Brain microvascular endothelial cell (primary cell): ENCODE results near the gene SPRED2.

ENCODE experiments used
- DNase-seq: peaks from one replicate; pipeline ENCODE4 v3.0.0-alpha.2; 2020
- H3K27ac ChIP-seq: fragments of 250-450 bp; sonication (Bioruptor Pico); 2 replicates; pipeline ENCODE4 v1.5.1; 2020; ENCODE audit warnings: mild to moderate bottlenecking, moderate library complexity
- H3K27me3 ChIP-seq: fragments of 250-450 bp; sonication (Bioruptor Pico); replicated peaks from 2 replicates; pipeline ENCODE4 v1.5.1; 2020; ENCODE audit warnings: mild to moderate bottlenecking
- H3K36me3 ChIP-seq: fragments of 250-450 bp; sonication (Bioruptor Pico); replicated peaks from 2 replicates; pipeline ENCODE4 v1.5.1; 2020; ENCODE audit warnings: mild to moderate bottlenecking
- H3K4me3 ChIP-seq: 2 replicates; pipeline ENCODE4 v1.5.1; 2011; ENCODE audit warnings: low read depth, mild to moderate bottlenecking, control low read depth, low read length, moderate library complexity
- in situ Hi-C: cut with HindIII; loops from 2 replicates; pipeline ENCODE4 v1.10.0; 2017; ENCODE audit warnings: low sequenced_read_pairs, low pct_ligation_motif_present
- TF ChIP-seq, protein P1 (sequence below): IDR thresholded peaks from 2 replicates; pipeline ENCODE4 v1.5.1; 2011; ENCODE audit warnings: low read depth, mild to moderate bottlenecking, moderate library complexity, low read length, control low read depth, inconsistent platforms; ENCODE audit errors: missing control alignments

The SPRED2 gene

GRCh38 chr2:65452150-65452895 is 19.9 kb upstream of the SPRED2 start:
- in situ Hi-C loops = no loop called here
- Histone ChIP-seq H3K27ac (no peak overlapping the region), H3K36me3 (no peaks in the 10 kb centered on the region), H3K27me3 (no peaks in the 10 kb centered on the region), H3K4me3 (no peak overlapping the region)
- DNase-seq = no peak
- TF ChIP-seq, protein P1, sequence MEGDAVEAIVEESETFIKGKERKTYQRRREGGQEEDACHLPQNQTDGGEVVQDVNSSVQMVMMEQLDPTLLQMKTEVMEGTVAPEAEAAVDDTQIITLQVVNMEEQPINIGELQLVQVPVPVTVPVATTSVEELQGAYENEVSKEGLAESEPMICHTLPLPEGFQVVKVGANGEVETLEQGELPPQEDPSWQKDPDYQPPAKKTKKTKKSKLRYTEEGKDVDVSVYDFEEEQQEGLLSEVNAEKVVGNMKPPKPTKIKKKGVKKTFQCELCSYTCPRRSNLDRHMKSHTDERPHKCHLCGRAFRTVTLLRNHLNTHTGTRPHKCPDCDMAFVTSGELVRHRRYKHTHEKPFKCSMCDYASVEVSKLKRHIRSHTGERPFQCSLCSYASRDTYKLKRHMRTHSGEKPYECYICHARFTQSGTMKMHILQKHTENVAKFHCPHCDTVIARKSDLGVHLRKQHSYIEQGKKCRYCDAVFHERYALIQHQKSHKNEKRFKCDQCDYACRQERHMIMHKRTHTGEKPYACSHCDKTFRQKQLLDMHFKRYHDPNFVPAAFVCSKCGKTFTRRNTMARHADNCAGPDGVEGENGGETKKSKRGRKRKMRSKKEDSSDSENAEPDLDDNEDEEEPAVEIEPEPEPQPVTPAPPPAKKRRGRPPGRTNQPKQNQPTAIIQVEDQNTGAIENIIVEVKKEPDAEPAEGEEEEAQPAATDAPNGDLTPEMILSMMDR = no peak

- no peak overlapping the region for H3K27ac ChIP-seq
- DNase-seq = no peak
- H3K36me3 ChIP-seq = no peaks in the 10 kb centered on the region
- in situ Hi-C loops = no loop called here
- no peaks in the 10 kb centered on the region for H3K27me3 ChIP-seq
- TF ChIP-seq, protein P1 = no peak
- H3K4me3 ChIP-seq = no peak overlapping the region
Observed at GRCh38 chr2:65450810-65451209, 18.4 kb upstream of the SPRED2 start.

DNA sequence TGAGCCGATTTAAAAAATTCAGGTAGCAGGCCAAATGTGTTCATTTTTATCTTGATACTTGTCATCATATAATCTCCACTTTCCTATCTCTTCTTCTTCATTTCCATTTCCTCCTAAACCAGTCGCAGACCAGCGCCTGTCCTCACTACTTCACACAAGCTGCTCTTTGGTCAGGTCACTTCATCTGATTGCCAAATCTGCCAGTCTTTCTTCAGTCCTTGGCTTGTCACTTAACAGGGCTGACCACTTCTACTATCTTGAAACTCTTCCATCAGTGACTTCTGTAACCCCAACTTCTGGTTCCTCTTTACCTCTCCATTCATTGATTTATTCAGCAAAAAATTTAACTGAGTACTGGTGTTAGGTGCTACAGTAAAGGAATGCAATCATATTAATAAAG is 18.0 kb upstream of the SPRED2 start:
- H3K27ac ChIP-seq = no peak overlapping the region
- in situ Hi-C loops = no loop called here
- TF ChIP-seq, protein P1 = no peak
- no peaks in the 10 kb centered on the region for H3K27me3 ChIP-seq
- H3K36me3 ChIP-seq = no peaks in the 10 kb centered on the region
- no peak overlapping the region for H3K4me3 ChIP-seq
- no peak for DNase-seq

DNA sequence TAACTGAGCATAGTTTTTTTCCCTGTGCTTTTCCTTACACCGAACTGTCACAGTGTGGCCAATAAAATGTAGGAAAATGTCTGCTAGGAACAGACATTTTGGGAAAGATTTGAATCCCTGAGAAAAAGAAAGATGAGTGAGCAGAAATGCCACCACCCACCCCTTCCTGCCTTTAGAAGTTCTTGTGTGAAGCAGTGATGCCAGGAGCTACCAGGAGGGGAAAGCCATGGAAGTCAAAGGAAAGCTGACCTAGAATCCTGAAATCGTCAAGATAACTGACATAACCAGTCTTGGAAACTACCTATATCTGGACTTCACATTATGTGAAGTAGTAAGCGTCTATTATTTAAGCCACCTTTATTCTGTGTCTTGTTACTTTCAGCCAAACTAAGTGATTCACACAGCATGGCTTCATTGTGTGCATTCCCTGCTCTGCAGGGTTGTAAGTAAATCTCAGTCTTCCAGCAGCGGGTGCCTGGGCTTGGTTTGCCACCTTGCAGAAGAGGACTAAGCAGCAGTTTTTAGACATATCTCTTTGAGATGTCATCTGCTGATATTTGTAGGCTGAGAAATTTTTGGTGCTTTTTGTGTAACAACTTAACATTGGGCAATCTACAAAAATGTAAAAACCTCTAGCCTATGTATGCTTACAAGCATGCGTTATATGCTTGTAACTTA is 11.2 kb upstream of the SPRED2 start:
- in situ Hi-C loops = no loop called here
- Histone ChIP-seq H3K27me3 (no peaks in the 10 kb centered on the region), H3K27ac (no peak overlapping the region), H3K36me3 (no peaks in the 10 kb centered on the region), H3K4me3 (no peak overlapping the region)
- TF ChIP-seq, protein P1 = peak; percentile 7
- no peak for DNase-seq

DNA sequence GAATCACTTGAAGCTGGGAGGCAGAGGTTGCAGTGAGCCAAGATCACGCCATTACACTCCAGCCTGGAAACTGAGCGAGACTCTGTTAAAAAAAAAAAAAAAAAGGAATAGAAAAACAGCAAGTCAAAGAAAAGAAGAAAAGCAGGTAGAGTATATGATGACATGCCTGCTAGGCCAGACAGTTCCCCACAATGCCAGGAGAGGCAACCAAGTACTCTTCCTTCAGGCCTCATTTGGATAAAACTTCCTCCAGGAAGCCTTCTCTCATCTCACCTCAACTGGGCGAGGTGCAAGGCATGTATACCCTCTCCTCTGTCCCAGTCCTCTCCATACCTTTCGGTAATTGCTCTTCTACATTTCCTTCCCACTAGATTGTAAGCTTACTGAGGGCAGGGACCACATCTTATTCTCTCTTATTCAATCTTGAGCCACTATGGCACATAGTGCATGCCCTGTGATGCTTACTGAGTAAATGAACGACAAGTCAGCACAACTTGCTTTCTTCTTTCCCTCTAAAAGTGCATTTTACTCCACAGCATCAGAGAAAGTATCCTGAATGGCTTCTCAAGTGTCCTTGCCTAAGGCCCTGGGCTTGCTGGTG is 10.1 kb upstream of the SPRED2 start:
- TF ChIP-seq, protein P1 = no peak
- DNase-seq = no peak
- no peak overlapping the region for H3K27ac ChIP-seq
- H3K4me3 ChIP-seq = no peak overlapping the region
- no peaks in the 10 kb centered on the region for H3K27me3 ChIP-seq
- in situ Hi-C loops = no loop called here
- H3K36me3 ChIP-seq = no peaks in the 10 kb centered on the region
